ENCODE results near the gene GPR78.

GPR78 gene

DNA sequence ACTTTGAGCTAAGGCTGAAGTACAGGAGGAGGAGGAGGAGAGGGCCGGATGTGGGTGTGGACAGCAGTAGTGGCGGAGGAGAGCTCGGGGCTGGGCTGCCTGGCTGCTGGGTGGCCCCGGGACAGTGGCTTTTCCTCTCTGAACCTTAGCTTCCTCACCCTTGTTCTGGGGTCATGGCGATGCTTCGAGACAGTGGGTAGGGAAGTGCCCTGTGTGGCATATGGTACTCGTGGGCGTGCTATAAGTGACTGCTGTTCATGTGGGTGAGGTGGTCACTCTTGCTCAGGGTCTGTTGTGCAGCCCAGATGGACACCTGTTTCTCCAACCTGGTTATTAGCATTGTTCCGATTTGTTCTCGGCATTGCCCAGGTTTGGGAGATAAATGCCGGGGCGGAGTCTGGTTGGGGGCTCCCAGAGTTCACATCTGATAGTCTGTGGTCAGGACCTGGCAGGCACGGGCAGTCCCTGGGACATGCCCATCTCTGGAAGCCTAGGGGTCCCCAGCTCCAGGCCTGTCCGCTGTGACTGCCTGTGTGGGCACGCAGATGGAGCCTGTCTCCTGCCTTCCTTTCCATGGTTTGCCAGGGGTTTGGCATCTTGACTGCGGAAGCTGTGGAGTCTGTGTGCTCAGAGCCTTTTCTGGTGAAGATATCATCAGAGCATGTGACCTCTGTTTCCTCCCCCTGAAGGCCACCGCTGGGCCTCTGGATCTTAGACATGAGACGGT, 7.4 kb downstream of the GPR78 start:
- DNase-seq = no peak

DNA sequence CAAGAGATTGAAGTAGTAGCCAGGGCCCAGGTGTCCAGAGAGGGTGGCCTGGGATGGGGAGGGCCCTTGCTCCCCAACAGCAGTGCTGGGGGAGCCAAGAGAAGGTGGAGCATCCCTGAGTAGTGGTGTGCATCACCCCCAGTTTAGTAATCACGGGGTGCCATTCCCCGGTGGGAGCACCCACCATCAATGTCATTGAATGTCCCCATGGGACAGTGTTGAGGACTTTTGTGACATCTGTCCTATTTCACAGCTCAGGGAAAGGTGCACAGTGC, 7.9 kb downstream of the GPR78 start:
- DNase-seq = no peak

DNA sequence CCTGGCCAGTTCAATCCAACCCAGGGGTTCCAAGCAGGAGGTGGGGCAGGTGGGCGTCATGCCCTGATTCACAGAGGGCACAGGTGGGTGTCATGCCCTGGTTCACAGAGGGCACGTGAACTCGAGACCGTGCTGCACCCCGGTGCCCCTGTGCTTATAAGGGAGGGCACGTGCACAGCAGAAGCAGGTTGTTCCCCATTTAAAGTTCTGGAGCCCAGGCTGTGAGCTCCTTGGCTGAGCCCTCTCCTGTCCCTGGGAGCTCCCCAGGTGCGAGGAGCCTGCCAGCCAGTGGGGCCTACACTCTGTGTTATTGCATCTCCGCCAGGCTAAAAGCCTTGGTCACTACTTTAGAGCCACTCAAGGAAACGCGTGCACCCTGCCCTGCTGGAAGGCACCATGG, 9.1 kb downstream of the GPR78 start:
- no peak for DNase-seq

DNA sequence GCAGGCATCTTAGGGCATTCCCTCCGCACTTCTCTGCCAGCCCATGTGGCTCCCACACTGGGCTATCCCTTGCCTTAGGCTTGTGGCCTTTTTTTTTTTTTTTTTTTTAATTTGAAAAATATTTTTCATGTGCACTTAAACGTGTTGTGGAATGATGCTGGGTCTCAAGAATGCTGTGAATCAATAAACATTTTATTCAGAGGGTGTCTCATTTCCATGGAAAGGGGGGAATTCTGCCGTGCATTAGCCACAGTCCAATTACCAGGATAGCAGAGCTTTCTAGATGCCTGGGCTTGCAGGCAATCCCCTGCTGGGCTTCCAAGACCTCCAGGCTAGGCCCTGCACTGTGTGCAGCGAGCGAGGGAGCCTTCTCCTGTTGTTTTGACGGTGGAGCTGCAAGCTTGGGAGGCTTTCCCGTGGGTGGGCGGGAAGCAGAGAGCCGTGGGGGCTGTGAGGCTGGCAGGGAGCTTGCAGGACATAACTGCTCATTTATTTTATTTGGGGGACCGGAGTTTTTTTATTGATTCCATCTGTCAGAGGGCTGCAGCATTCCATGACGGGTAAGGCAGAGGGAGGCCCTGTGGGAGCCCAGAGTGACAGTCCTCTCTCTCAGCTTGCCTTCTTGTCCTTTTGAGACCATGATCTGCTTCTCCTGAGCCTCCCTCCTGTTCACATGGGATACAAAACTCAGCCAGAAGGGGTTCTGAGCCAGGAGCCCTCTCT, 9.8 kb downstream of the GPR78 start:
- DNase-seq = no peak

DNA sequence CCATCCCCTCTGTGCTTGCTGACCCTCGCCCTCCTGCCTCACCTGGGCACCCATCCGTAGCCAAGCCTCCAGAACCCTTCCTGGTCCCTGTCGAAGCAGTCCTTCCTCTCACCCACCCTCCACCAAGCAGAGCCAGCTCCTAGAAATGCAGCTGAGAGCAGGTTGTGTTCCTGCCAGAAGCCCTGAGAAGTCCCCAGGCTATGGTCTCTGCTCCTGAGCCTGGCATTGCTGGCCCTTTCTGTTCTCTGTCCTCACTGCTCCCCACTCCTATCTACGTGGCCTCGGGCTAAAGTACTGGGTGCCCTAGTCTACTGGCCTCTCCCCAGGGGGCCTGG, 10.3 kb downstream of the GPR78 start:
- no peak for DNase-seq

DNA sequence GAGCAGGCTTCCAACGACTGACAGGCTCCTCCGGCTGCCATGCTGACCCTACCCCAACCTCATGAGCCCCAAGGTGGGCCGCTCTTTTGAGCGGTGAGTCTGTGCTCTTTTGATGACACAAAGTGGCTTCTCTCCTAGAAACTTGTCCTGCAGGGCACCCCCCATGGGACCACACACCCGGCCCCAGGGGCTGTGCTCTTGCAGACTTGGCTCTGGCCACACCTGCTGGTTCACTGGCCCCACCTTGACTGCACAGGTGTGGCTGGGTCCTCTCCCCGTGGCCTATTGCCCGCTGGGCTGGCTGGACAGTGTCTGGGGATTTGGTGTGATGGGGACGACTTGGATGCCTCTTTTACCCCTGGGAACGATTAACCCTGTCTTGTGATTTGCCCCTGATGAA, 10.9 kb downstream of the GPR78 start:
- no peak for DNase-seq

DNA sequence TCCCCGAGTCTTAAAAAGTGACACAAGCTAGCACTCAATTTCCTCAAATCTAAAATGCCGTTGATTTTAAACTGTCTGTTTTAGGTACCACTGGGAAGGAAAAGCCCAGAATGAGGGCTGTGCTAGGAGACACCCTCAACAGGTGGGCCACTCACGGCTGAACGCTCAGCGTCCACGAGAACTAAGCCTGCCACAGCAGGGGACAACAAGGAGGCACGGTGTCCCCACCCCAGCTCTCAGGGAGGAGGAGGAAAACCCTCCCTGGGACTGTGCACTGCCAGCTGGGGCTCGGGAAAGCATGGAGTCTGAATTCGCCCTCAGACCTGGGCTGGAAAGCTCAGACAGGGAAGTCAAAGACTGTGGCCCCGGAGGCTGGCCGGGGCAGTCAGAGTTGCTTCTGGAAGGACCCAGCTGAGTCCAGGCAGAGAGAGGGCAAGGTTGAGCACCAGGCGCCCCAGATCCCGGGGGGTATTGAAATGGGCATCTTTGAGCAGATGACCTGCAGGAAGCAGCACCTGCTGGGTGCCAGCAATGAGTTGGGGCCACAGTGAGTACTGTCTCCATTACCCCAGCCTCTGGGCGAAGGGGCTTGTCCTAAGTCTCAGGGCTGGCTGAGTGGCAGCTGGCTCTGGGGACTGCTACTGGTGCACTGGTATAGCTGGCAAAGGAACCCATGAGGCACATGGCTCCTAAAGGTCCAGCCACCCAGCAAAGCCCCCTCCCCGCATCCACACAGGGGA, 11.6 kb downstream of the GPR78 start:
- no peak for DNase-seq

DNA sequence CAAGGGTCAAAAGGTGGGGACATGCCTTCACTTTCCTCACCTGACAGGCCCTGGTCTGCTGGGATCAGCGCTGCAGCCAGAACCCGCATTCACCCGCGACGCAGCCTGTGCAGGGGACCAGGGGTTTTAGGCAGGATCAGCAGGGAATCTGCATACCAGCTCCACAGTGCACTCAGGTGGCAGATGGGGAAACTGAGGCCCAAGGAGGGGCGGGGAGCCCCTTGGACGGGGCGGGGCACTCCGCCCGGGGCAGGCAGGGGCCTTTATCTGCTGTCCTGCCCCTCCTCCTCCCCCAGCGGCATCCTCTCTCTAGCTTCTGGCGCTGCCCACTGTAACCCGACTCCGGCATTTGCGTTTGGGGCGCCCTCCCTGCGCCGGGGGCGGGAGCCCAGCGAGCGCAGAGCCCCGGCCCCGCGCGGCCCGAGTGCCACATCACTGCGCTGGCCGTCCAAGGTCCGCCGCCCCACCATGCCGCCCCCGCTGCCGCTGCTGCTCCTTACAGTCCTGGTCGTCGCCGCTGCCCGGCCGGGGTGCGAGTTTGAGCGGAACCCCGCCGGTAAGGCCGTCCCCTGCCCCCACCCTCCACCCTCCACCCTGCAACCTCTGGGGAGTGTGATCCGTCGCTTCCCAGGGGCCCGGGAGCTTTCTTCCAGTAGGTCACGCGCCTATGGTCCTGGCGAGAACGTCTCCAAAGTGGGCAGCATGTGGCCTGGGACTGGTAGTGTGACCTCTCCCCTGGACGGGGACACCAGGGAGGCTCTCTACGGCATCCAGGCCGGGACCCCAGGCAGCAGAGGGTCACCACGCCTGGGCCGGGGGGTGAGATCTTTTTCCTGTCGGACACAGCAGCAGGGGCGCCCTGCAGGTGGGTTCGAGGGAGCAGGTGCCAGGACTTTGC, 12.4 kb downstream of the GPR78 start, which contains the start of gene CPZ:
CPZ (plus strand) TSS at position 400 of the 898 bp plus-strand sequence; CDS start at position 469, 69 bp downstream.
- DNase-seq = no peak

DNA sequence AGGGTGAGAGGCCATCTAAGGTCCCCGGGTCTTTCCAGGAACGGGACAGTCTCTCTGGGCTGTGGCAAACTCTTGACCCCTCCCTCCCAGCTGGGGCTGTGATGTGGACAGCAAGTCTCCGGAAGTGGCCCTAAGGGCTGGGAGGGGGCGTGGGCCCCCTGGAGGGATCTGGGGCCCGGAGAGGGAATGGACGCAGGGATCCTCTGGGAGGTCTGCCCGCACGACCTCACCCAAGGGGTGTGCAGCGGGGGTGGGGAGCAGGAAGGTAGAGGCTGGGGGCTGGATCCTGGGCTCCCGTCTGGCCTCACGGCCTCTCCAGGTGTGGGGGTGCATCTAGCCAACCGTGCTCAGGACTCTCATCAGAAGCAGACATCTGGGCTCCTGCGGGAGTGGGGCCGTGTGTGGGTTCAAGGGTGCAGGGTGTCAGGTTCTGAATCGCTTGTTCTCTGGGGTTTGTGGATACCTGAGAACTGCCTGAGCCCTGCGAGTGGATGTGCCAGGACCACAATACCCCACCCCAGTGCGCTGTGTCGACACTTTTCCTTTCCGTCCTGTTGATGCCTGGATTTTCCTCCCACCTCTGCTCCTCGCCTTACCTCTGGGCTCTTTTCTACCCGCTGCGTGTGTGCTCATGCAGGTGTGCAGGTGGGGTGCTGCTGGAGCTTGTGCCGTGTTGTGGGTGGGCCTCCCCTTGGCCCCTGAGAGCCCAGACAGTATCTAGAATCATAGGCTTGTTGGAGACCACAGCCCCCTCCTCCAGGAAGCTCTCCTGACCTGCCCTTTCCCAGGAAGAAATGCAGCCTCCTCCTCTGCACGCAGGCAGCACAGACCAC, 13.3 kb downstream of the GPR78 start:
- DNase-seq = no peak

DNA sequence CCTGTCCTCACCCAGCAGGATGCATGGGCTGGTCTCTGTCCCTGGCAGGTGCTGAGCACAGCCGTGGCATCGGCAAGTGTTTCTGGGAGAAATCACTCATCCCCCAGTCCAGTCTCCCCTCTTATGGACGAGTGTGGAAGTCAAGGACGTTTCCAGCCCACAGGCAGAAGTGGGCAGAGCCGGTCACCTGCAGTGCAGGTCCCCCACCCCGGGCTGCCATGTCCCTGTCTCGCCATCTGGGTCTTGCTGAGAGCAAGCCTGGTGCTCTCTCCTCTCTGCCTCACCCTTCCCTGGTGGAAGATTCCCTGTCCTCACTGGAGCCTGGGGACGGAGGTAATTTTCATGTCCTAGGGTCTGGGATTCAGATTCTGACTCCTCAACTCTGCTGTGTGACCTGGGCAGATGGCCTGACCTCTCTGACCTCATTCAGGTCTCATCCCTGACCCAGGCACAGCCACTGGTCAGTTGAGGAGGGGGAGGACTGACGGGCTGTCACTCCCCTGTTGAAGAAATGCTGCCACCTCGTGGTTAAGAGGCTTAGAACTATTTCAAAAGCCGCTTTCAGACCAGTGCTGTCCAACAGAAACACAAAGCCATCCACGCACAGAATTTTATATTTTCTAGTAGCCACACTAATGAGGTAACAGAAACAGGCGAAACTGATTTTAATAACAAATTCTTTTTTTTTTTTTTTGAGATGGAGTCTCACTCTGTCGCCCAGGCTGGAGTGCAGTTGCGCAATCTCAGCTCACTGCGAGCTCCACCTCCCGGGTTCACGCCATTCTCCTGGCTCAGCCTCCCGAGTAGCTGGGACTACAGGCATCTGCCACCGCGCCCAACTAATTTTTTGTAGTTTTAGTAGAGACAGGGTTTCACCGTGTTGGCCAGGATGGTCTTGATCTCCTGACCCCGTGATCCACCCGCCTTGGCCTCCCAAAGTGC, 14.2 kb downstream of the GPR78 start:
- peak; percentile 22 for DNase-seq

DNA sequence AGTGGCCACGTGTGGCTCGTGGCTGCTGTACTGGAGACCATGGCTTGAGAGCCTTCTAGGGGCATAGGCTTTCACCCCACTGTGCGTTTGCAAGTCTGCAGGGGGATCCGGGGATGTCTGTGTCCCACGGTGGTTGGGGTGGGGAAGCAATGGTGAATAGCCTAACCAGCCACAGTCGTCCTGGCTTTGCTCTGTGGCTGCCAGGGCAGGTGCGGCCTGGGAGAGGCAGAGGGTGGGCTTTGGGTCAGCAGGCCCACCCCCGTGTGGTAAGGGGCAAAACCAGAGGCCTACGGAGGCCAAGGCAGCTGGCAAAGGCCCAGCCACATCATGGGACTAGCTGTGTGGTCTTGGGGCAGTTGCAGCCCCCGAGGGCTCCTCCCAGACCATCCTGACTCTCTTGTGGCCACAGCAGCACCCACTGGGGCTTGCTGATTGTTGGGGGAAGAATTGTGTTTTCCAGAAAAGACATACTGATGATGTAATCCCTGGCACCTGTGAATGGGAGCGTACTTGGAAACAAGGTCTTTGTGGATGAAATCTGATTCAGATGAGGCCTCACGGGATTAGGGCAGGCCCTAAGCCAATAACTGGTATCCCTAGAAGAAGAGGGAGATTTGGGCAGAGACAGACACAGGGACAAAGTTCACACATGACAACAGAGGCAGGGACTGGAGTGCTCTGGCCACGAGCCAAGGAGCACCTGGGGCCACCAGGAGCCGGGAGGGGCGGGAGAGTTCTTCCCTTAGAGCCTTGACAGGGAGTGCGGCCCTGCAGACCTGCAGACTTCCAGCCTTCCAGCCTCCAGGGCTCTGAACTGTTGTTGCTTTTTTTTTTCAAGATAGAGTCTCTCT, 15.3 kb downstream of the GPR78 start:
- no peak for DNase-seq

DNA sequence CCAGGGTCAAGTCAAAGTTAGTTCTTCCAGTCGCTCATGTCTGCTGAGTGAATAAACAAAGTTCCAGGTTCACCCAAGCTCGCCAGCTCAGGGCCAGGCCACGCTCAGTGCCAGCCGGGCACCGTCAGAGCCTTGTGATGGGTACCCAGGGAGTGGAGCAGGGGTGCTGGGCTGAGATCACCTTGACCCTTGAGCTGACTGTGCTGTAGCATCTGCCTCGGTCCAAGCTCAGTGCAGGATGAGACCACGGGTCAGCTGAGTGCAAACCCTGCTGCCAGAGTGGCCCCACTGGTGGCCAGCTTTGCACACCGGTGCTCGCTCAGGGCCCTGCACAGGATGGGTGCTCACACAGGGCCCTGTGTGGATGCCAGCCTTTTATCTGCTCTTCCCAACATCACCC, 16.7 kb downstream of the GPR78 start:
- no peak for DNase-seq

DNA sequence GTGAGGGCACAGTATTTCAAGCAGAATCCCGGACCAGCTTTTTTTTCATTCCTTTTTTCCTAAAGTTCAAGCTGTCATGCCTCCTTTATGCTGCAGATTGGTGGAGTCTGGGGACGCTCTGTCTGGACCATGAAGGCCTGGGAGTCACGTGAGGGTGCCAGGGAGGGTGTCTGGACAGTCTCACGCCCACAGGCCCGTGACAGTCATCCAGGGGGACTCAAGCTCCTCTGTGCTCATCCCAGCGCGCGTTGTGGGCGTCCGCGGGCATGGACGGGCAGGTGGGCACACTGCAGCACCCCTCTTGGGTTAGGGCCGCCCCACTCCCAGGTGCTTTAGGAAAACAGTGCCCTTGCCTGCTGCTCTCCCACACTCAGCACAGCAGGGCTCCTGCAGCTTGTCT, 17.1 kb downstream of the GPR78 start:
- DNase-seq = no peak

DNA sequence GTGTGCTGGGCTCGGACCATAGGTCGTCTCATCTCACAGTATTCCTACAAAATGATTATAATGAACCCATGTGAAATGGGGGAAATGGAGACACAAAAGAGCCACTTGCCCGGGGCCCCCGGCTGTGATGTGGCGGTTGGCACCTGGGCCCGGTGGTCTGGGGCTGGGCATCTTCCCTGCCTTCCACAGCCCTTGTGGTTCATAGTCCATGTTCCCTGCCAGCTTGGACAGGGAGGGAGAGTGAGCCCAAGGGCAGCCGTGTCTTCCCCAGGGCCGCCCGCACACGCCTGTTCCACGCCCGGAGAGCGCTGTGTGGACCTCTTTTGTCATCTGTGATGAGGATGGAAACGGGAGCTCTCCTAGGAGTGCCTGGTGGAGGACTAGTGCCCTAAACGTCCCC, 17.6 kb downstream of the GPR78 start:
- DNase-seq = no peak

DNA sequence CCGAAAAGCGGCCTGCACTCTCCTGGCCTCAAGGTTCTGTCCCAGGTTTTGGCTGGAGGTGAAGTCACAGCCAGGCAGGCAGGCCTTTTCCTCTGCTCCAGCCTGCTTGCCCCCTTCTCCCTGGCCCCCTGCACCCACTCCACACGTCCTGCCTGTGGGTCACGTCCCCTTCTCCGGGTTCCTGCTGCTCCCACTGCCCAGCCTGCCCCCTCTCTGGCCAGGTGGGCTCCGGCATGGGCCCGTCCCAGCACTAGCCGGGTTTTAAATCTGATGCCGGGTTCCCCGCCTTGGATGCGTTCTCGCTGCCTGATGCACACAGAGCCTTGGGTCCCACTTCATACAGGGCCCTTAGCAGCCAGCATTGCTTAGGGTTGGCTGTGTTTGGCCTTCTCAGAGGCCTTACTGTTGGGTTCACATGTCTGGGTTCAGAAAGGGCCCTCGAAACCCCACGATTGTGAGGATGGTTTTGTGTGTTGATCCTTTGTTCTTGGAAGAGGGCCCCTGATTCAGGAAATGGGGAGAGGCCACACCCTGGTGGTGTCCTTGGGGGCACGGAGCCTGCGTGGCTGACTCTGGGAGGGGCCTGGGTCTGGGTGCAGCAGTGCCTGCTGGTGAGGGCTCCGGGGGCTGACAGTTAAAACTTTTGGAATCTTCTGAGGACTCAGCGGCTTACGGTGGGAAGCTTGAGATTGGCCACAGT, 18.3 kb downstream of the GPR78 start:
- no peak for DNase-seq

DNA sequence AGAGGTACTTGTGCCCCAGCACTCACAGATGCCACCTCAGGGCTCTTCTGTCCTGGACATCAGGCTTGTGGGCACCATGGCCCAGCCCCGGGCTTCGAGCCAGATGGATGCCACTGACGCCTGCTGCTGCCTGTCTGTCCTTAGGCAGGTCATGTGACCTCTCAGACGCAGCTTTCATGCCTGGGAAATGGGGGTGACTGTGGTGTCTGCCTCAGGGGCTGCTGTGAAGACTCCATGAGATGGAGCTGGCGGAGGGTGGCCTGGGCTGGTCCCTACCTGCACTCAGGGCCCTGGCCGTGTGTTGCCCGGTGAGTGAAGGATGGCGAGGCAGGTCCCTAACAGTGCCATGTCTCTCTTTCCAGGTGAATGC, 18.9 kb downstream of the GPR78 start:
- no peak for DNase-seq

DNA sequence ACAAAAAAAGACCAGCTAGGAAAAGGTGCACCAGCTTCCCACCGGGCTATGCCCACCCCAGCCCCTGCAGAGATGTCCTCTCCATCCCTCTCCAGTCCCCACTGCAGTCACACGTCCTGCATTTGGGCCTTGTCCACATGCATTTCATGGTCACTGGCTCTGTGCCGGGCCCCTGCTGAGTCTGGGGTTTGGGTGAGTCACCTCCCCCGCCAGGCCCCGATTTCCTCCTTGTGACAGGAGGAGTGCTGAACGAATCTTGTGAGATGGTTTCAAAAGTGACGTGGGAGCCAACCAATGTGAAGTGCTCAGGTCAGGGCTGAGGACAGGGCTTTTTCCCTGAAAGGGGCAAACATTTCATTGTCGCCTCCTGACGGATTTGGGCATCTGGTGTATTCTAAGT, 19.5 kb downstream of the GPR78 start:
- DNase-seq = no peak

DNA sequence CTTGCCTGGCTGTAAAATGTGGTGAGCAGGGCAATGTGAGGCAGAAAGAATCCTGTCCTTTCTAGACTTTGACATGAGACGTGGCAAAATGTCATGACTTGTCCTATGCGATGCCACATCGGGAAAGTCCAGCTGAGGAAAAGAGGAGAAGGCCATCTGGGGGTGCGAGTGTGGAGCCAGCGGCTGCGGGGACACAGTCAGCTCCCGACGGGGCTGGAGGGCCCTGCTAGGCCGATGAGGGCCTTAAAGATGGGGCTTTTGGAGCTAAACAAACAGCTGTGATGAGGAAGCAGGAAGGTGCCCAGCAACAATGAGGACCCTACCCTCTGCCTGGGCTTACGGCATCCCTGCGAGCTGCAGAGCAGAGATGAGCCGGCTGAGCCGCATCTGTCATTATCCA, 20.1 kb downstream of the GPR78 start:
- no peak for DNase-seq

DNA sequence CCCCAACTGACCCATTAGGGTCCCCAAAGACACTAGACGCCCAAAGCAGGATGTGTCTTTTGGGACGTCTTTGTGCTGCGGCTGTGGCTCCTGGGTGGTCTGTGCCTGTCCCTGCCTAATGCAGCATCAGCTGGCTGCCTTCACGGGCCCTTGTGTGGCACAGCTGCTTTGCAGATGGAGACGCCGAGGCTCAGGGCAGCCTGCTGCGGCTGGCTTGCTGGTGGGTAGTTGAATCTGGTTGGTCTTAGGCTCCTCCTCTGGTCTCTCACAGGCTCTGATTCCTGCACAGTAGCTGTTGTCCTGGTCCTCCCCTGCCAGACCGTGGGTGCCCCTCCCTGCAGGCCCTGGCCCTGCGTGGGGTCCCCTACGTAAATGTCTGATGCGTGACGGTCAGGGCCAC, 20.5 kb downstream of the GPR78 start:
- no peak for DNase-seq

DNA sequence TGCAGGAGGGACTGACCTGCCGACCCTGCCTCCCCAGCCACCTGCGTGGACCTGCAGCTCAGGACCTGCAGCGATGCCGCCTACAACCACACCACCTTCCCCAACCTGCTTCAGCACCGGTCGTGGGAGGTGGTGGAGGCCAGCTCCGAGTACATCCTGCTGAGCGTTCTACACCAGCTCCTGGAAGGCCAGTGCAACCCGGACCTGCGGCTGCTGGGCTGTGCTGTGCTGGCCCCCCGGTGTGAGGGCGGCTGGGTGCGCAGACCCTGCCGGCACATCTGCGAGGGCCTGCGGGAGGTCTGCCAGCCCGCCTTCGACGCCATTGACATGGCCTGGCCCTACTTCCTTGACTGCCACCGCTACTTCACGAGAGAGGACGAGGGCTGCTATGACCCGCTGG, 20.9 kb downstream of the GPR78 start:
- no peak for DNase-seq

Measured in COR-L47 (cell line).